HL-60/S4 treated with retinoic acid at 250 ng/mL for 4 days and 3 days (cell line): ENCODE data around the gene RBM33.

Experiments
- in situ Hi-C: fragments of 300-500 bp; cut with MboI; formaldehyde crosslinking; loops from 2 replicates; pipeline ENCODE4 v1.7.0; 2022; ENCODE audit warnings: low sequenced_read_pairs

The RBM33 gene

GRCh38 chr7:155625557-155625956 is 18.9 kb upstream of the RBM33 start:
- in situ Hi-C loops, result no loop called here

DNA sequence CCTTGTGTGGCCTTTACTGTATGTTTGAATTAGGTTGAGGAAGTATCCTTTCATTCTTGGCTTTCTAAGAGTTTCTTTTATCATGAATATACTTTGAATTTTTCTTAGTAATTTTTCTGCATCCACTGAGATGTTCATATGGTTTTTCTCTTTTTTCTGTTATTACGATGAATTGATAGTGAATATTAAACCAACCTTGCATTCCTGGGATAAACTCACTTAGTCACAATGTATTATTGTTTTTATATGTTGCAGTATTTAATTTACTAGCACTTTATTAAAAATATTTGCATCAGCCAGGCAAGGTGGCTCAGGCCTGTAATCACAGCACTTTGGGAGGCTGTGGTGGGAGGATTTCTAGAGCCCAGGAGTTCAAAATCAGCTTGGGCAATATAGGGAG is 15.3 kb upstream of the RBM33 start:
- in situ Hi-C loops, result no loop called here

- in situ Hi-C loops, result no loop called here
These were observed 13.3 kb upstream of the RBM33 start for GRCh38 chr7:155631155-155631554.

DNA sequence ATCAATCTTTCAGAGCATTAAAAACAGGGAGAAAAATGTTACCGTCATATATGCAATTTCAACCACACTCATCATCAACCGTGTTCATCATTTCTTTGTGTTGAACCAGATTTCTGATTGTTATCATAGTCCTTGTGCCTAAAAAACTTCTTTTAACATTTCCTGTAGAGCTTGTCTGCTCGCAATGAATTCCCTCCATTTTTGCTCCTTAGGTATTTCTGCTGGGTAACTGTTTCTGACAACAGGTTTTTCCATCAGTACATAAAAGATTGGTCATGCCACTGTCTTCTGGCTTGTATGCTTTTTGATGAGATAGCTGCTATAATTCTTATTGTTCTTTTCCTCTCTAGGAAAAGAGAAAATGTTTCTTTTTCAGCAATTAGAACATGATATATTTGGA is 8.6 kb upstream of the RBM33 start:
- in situ Hi-C loops, result no loop called here

- in situ Hi-C loops, result no loop called here
These were observed 7.3 kb upstream of the RBM33 start for GRCh38 chr7:155637155-155637554.

- in situ Hi-C loops, result no loop called here
These were observed 6.1 kb upstream of the RBM33 start for GRCh38 chr7:155638366-155638765.

DNA sequence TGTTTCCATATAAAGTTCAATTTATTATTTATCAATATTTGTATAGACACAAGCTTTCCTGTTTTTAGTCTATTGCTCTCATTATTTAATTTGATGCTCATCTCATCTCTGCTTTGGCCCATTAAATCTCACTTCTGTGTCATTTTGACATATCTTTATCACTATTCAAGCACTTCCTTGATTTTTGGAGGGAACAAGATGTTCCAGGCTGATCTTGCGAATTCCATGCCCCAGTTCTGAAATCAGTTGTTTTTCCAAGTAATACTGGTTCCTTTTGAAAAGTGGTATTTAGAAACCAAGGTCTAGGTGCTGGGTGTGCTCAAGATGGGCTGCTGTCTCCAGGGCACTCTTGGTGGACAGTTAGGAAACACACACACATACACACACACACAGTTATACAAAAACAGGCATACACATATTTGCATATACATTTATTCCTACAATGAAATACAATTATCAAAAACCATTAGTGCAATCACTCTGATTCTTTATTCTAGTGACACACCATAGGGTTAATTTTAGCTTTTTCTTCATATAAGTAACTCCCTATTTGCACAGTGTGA is 4.4 kb upstream of the RBM33 start:
- in situ Hi-C loops, result no loop called here

DNA sequence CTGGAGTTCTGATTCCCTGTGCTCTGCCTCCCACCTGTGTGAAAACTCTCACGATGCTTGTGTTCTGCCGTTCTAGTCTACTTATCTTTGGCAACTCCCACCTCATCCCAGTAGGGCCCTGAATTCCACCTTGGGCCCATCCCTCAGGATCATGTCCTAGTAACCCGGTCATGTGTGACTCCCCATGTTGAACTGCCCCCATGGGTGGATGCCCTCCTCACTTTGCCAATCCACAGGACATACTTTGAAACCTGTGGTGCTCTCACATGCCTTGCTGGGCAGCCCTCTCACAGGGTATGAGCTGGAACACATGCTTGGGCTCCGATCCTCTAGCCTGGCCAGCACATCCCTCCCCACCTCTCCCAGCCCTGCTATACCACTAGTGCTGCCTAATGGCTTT is 3.8 kb upstream of the RBM33 start:
- in situ Hi-C loops, result no loop called here

- in situ Hi-C loops, result no loop called here
These were observed 670 bp upstream of the RBM33 start for GRCh38 chr7:155643804-155644177.

- in situ Hi-C loops, result no loop called here
These were observed 579 bp downstream of the RBM33 start for GRCh38 chr7:155644971-155645509.

DNA sequence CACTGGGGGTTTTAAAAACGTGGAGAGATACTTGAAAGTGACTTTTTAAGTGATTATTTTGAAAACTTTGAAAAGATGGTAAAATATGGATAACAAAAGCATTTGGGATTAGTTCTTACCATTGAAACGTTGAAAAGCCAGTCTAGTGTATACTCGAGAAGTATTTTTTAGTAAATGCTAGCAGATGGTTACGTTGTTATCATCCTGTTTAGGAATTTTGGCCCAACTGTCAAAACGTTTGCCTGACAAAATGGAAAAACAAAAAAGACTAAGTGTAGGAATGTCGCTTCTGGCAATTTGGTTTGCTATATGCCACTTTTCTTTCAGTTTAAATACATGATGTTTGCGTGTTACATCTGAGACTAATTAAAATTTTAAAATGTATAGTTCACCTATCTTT is 1.2 kb downstream of the RBM33 start:
- in situ Hi-C loops, result no loop called here

- in situ Hi-C loops, result no loop called here
These were observed 2.2 kb downstream of the RBM33 start for GRCh38 chr7:155646669-155647068.

- in situ Hi-C loops, result no loop called here
These were observed 2.8 kb downstream of the RBM33 start for GRCh38 chr7:155647302-155647701.

DNA sequence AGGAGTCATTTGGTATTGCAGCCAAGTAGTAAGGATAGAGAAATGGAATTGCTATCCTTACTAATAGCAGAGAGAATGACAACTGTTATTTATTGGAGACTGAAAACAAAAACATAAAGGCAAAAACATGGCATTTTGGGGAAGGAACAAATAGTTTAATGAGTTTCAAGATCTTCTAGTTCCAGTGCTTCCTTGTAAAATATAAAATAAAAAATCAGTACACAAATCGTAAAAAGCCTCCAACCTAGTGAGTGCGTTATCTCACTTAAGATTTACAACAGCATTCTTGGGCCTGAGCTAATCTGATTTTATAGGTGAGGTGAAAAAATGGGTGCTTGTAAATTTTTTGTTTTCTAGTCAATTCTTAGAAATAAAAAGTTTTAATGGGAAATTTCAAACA is 3.3 kb downstream of the RBM33 start:
- in situ Hi-C loops, result no loop called here

- in situ Hi-C loops, result no loop called here
These were observed 4.4 kb downstream of the RBM33 start for GRCh38 chr7:155648752-155649339.

DNA sequence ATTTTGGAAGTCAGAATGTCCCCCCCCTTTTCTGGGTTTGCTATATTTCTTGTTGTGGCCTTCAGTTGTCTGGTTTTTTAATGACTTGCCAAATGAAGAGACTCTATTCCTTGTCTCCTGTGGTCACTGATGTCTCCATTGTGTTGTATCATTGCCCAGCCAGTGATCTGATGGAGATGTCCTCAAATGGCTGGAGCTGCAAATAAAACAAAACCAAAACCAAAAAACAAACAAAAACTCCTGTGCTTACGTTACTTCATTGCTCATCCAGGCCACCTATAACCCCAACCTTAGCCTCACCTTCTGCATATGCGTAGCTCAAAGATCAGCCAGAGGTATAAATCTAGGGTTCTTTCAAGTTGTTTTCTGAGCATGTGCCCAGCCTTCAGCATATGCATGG is 5.1 kb downstream of the RBM33 start:
- in situ Hi-C loops, result no loop called here

- in situ Hi-C loops, result no loop called here
These were observed 8.0 kb downstream of the RBM33 start for GRCh38 chr7:155652156-155653114.

- in situ Hi-C loops, result no loop called here
These were observed 9.3 kb downstream of the RBM33 start for GRCh38 chr7:155653803-155654202.

GRCh38 chr7:155656891-155657290 is 12.4 kb downstream of the RBM33 start:
- in situ Hi-C loops, result no loop called here

DNA sequence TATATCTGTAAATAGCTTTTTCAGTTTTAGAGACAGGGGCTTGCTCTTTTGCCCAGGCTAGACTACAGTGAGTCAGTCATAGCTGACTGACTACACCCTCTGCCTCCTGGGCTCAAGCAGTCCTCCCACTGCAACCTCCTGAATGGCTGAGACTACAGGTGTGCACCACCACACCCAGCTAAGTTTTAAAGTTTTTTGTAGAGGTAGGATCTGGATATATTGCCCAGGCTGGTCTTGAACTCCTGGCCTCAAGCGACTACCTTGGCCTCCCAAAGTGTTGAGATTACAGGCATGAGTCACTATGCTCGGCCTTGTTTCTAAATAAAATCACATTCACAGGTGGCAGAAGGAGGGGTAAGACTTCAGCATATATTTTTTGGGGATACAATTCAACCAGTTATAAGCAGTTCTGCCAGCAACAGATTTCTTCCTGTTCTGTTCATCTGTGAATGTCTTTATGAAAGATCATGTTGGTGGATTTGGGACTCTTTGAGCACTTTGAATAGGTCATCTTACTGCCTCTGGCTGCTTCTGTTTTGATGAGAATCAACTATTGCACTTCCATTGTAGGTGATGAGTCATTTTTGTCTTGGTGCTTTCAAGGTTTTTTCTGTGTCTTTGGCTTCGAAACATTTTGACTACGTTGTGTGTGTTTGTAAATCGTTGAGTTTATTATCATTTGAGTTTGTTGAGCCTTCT is 15.7 kb downstream of the RBM33 start:
- in situ Hi-C loops, result no loop called here

GRCh38 chr7:155660758-155661093 is 16.3 kb downstream of the RBM33 start:
- in situ Hi-C loops, result no loop called here
